HepG2 (cell line): ENCODE results near the gene SNAP47. TPM values are rescaled to one million over a fixed set of nuclear protein-coding genes. Genes with fewer than 3 reads are reported as not detected.

Source experiments
- ATAC-seq: fragments of 200-7000 bp; cut with Tn5 transposase; 3 replicates; pipeline ENCODE4 v1.9.1; 2020; ENCODE audit warnings: mild to moderate bottlenecking, moderate library complexity
- BruUV-seq: library from RNA; stranded (reverse); fragments of 400-500 nt; replicated peaks from 2 replicates; lab custom pipeline; 2021; lab: Mats Ljungman, UMichigan
- CTCF ChIA-PET: fragments of 300-600 bp; formaldehyde crosslinking; extraction: SDS; loops from one replicate; lab custom pipeline; 2021; ENCODE audit warnings: low total read pairs, inconsistent platforms, low intra/inter-chr PET ratio; lab: Yijun Ruan, JAX
- POLR2A ChIA-PET: fragments of 350-600 bp; sonication (Branson Sonifier 250); formaldehyde crosslinking; loops from one replicate; lab custom pipeline; 2020; ENCODE audit warnings: antibody characterized with exemption, inconsistent platforms; lab: Yijun Ruan, JAX
- DNase-seq: peaks from one replicate; pipeline ENCODE4 v3.0.0-alpha.2; 2015; ENCODE audit warnings: low spot score
- FAIRE-seq: peaks from 3 replicates; lab custom pipeline; 2011; peaks lifted over from hg19 to GRCh38; lab: Jason Lieb, UNC
- H2AFZ ChIP-seq: one replicate; pipeline ENCODE4 v1.6.1; 2011; ENCODE audit warnings: low read length, inconsistent platforms
- H3K27ac ChIP-seq: fragments of 300-600 bp; 3 replicates; pipeline ENCODE4 v1.8.0; 2011; ENCODE audit warnings: mixed run types, mild to moderate bottlenecking, mixed read lengths, low read length, inconsistent platforms; ENCODE audit not compliant: insufficient read depth; ENCODE audit errors: extremely low read length
- H3K27me3 ChIP-seq, 2 experiments: fragments of 200-600 bp in 1 of 2; 2 replicates in 1 of 2; 3 replicates in 1 of 2; pipeline versions ENCODE4 v1.6.0 to v1.8.0; 2011; ENCODE audit warnings: low read length in 2 of 2, mild to moderate bottlenecking in 2 of 2, moderate library complexity in 2 of 2, inconsistent platforms in 1 of 2; ENCODE audit not compliant: insufficient read depth in 2 of 2, control insufficient read depth in 1 of 2
- H3K36me3 ChIP-seq, 2 experiments: fragments of 200-600 bp in 1 of 2; replicated peaks in 1 of 2; 2 replicates in 1 of 2; 3 replicates in 1 of 2; pipeline versions ENCODE4 v1.5.1 to v1.8.0; 2011; ENCODE audit warnings: low read length in 2 of 2, inconsistent platforms in 1 of 2; ENCODE audit not compliant: insufficient read depth in 2 of 2, control insufficient read depth in 1 of 2
- H3K4me1 ChIP-seq: 2 replicates; pipeline ENCODE4 v1.5.1; 2012; ENCODE audit warnings: low read length, inconsistent platforms; ENCODE audit not compliant: insufficient read depth
- H3K4me2 ChIP-seq: 2 replicates; pipeline ENCODE4 v1.6.0; 2011; ENCODE audit warnings: low read depth, low read length, inconsistent platforms
- H3K4me3 ChIP-seq, 3 experiments: fragments of 200-600 bp in 1 of 3; sonication (generic), shearing (Covaris generic) in 1 of 3; replicated peaks in 1 of 3; 2 replicates each; pipeline ENCODE4 v1.5.1; 2011 to 2016; ENCODE audit warnings: low read length in 3 of 3, inconsistent platforms in 2 of 3, low read depth in 2 of 3, mild to moderate bottlenecking in 2 of 3, control low read depth in 1 of 3, mixed read lengths in 1 of 3; ENCODE audit not compliant: insufficient read depth in 1 of 3
- H3K79me2 ChIP-seq: one replicate; pipeline ENCODE4 v1.6.1; 2011; ENCODE audit warnings: low read length, inconsistent platforms; ENCODE audit not compliant: insufficient read depth
- H3K9ac ChIP-seq: 2 replicates; pipeline ENCODE4 v1.6.0; 2011; ENCODE audit warnings: mild to moderate bottlenecking, low read depth, low read length, inconsistent platforms; ENCODE audit not compliant: insufficient read depth
- H3K9me3 ChIP-seq: 2 replicates; pipeline ENCODE4 v1.5.1; 2012; ENCODE audit warnings: mild to moderate bottlenecking, low read length
- H4K20me1 ChIP-seq: 2 replicates; pipeline ENCODE4 v1.6.0; 2011; ENCODE audit warnings: inconsistent platforms, mild to moderate bottlenecking, low read length, moderate library complexity; ENCODE audit not compliant: insufficient read depth
- AGO1 ChIP-seq: fragments of 200-400 bp; formaldehyde crosslinking; IDR thresholded peaks from 2 replicates; pipeline ENCODE4 v1.6.1; 2017; ENCODE audit warnings: mild to moderate bottlenecking, low read depth, low read length, moderate library complexity; ENCODE audit not compliant: poor library complexity, severe bottlenecking
- GZF1 ChIP-seq: sonication (generic); formaldehyde crosslinking; IDR thresholded peaks from 2 replicates; pipeline ENCODE4 v1.5.1; 2020; ENCODE audit warnings: mild to moderate bottlenecking, missing genetic modification reagents
- MED8 ChIP-seq: sonication (generic); formaldehyde crosslinking; IDR thresholded peaks from 2 replicates; pipeline ENCODE4 v1.8.1; 2023; ENCODE audit warnings: mild to moderate bottlenecking, missing genetic modification reagents; ENCODE audit not compliant: insufficient replicate concordance
- MTF1 ChIP-seq: sonication (generic); formaldehyde crosslinking; IDR thresholded peaks from 2 replicates; pipeline ENCODE4 v1.5.0; 2020; ENCODE audit warnings: missing genetic modification reagents
- NR0B2 ChIP-seq: sonication (generic); formaldehyde crosslinking; IDR thresholded peaks from 2 replicates; pipeline ENCODE4 v1.4.0; 2020; ENCODE audit warnings: mild to moderate bottlenecking, missing genetic modification reagents
- PHF21A ChIP-seq: sonication (generic); formaldehyde crosslinking; IDR thresholded peaks from 2 replicates; pipeline ENCODE4 v1.5.0; 2020; ENCODE audit warnings: mild to moderate bottlenecking, missing genetic modification reagents
- POGZ ChIP-seq: sonication (generic); formaldehyde crosslinking; IDR thresholded peaks from 2 replicates; pipeline ENCODE4 v1.4.0; 2020; ENCODE audit warnings: mild to moderate bottlenecking, missing genetic modification reagents
- SALL1 ChIP-seq: sonication (generic); formaldehyde crosslinking; IDR thresholded peaks from 2 replicates; pipeline ENCODE4 v1.8.0; 2022; ENCODE audit warnings: mild to moderate bottlenecking, missing genetic modification reagents
- SPEN ChIP-seq: sonication (generic); formaldehyde crosslinking; IDR thresholded peaks from 2 replicates; pipeline ENCODE4 v1.5.1; 2020; ENCODE audit warnings: low read depth, mild to moderate bottlenecking, missing genetic modification reagents
- SSRP1 ChIP-seq: IDR thresholded peaks from 2 replicates; pipeline ENCODE4 v1.6.1; 2016; ENCODE audit warnings: control low read depth
- ZNF33A ChIP-seq: sonication (generic); formaldehyde crosslinking; IDR thresholded peaks from 2 replicates; pipeline ENCODE4 v1.5.1; 2020; ENCODE audit warnings: missing genetic modification reagents, mild to moderate bottlenecking, moderate library complexity, borderline replicate concordance
- ZNF441 ChIP-seq: sonication (generic); formaldehyde crosslinking; IDR thresholded peaks from 2 replicates; pipeline ENCODE4 v1.7.0; 2021; ENCODE audit warnings: missing genetic modification reagents, borderline replicate concordance
- ZNF512 ChIP-seq: sonication (generic); formaldehyde crosslinking; IDR thresholded peaks from 2 replicates; pipeline ENCODE4 v1.4.0; 2020; ENCODE audit warnings: mild to moderate bottlenecking, missing genetic modification reagents
- ZNF724P ChIP-seq: sonication (generic); formaldehyde crosslinking; IDR thresholded peaks from 2 replicates; pipeline ENCODE4 v1.8.0; 2022; ENCODE audit warnings: missing genetic modification reagents, borderline replicate concordance
- WGBS: methylation state at CpG from one replicate; pipeline ENCODE4 v1.1.6; 2017; ENCODE audit warnings: low lambda C conversion rate; 5-methylcytosine and 5-hydroxymethylcytosine counted together
- in situ Hi-C: cut with HindIII; loops from 2 replicates; pipeline ENCODE4 v1.10.0; 2017; ENCODE audit warnings: low pct_unique_long_range_greater_than_20kb; ENCODE audit not compliant: extremely low pct_ligation_motif_present
- intact Hi-C: fragments of 100-400 bp; cut with micrococcal nuclease; formaldehyde crosslinking; loops from one replicate; pipeline ENCODE4 v1.10.0; 2022; ENCODE audit not compliant: unreplicated experiment
- polyA plus RNA-seq, 8 experiments: library from polyadenylated mRNA; depleted of rRNA in 3 of 8; stranded (reverse) in 7 of 8; unstranded in 1 of 8; fragments of >200 nt; fragmentation: Illumina TruSeq in 4 of 8; extraction: Trizol in 4 of 8; gene quantifications; 2 replicates each; pipeline versions ENCODE4 v1.2.1 to v1.2.3, GENCODE V29; 2011 to 2016; ENCODE audit warnings: low read depth in 4 of 8, missing spikeins in 1 of 8, mixed read lengths in 1 of 8; ENCODE audit not compliant: insufficient read depth in 1 of 8
- total RNA-seq, 5 experiments: library from RNA; depleted of rRNA; stranded (reverse); fragments of >200 nt; fragmentation: Illumina TruSeq; extraction: Trizol; gene quantifications; 2 replicates each; pipeline ENCODE4 v1.2.3, GENCODE V29; 2016; ENCODE audit warnings: low read depth in 1 of 5
- TF ChIP-seq, protein P1 (sequence below): sonication (generic); formaldehyde crosslinking; IDR thresholded peaks from 2 replicates; pipeline ENCODE4 v1.4.0; 2020; ENCODE audit warnings: mild to moderate bottlenecking, low read depth, missing genetic modification reagents
- TF ChIP-seq, protein P2 (sequence below): sonication (generic); formaldehyde crosslinking; IDR thresholded peaks from 2 replicates; pipeline ENCODE4 v1.5.0; 2020; ENCODE audit warnings: mild to moderate bottlenecking, missing genetic modification reagents

The SNAP47 gene
- total and polyA plus RNA-seq, 2 of the 13 experiments (the other 11 are each of a cell fraction or from before 2014, with no cell fraction given) = 13.6 to 25.1 TPM

GRCh38 chr1:227728059-227728891 is 7.0 kb upstream of the SNAP47 start:
- FAIRE-seq = no peak
- H3K4me3 ChIP-seq = peak overlapping the region; percentile 52 to 80 (median 77)
- H3K36me3 ChIP-seq = peaks cover 2 to 9% of the 10 kb centered on the region in 2 experiments; a peak in 1 of 5 replicates
- no TSS peak for BruUV-seq
- H3K4me2 ChIP-seq = peak overlapping the region; percentile 97
- DNase-seq = peak; percentile 69
- peaks cover 9% of the 10 kb centered on the region; the same call in 1 of the 2 replicates for H4K20me1 ChIP-seq
- H3K79me2 ChIP-seq = no peaks in the 10 kb centered on the region
- in situ Hi-C loops (no loop called here), intact Hi-C loops (loop anchor here (1.0 kb wide), 1 partner anchor 165 kb away; the partner anchor contains the start of gene ZNF678)
- peak overlapping the region; percentile 56 for H3K9ac ChIP-seq
- no peaks in the 10 kb centered on the region for H3K9me3 ChIP-seq
- peak overlapping the region; percentile 48 for H3K27ac ChIP-seq
- CTCF ChIA-PET = no interaction called here
- H3K27me3 ChIP-seq = no peaks in the 10 kb centered on the region
- H2AFZ ChIP-seq = no peak overlapping the region
- peak; percentile 84 for ATAC-seq
- H3K4me1 ChIP-seq = peaks cover 41% of the 10 kb centered on the region
- 6% methylated on average over 21 of the region's 51 CpGs for WGBS
- POLR2A ChIA-PET = no interaction called here
- no peak for TF ChIP-seq ZNF33A (CRISPR knock-in tag)
- TF ChIP-seq, protein P1, sequence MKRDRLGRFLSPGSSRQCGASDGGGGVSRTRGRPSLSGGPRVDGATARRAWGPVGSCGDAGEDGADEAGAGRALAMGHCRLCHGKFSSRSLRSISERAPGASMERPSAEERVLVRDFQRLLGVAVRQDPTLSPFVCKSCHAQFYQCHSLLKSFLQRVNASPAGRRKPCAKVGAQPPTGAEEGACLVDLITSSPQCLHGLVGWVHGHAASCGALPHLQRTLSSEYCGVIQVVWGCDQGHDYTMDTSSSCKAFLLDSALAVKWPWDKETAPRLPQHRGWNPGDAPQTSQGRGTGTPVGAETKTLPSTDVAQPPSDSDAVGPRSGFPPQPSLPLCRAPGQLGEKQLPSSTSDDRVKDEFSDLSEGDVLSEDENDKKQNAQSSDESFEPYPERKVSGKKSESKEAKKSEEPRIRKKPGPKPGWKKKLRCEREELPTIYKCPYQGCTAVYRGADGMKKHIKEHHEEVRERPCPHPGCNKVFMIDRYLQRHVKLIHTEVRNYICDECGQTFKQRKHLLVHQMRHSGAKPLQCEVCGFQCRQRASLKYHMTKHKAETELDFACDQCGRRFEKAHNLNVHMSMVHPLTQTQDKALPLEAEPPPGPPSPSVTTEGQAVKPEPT = no peak
- TF ChIP-seq MTF1 (CRISPR knock-in tag) = no peak
- peak; percentile 45 for TF ChIP-seq PHF21A (CRISPR knock-in tag)
- TF ChIP-seq MED8 (CRISPR knock-in tag) = no peak
- TF ChIP-seq AGO1 = peak; percentile 98
- peak; percentile 45 for TF ChIP-seq POGZ (CRISPR knock-in tag)
- no peak for TF ChIP-seq SPEN (CRISPR knock-in tag)
- TF ChIP-seq ZNF724P (CRISPR knock-in tag) = no peak
- TF ChIP-seq SALL1 (CRISPR knock-in tag) = peak; percentile 26; the same call in 1 of the 2 replicates
- TF ChIP-seq ZNF441 = no peak
- TF ChIP-seq ZNF512 = no peak
- 0 out of 2 replicates have a peak, but pooled peaks have one; percentile 30 for TF ChIP-seq NR0B2 (CRISPR knock-in tag)
- TF ChIP-seq, protein P2, sequence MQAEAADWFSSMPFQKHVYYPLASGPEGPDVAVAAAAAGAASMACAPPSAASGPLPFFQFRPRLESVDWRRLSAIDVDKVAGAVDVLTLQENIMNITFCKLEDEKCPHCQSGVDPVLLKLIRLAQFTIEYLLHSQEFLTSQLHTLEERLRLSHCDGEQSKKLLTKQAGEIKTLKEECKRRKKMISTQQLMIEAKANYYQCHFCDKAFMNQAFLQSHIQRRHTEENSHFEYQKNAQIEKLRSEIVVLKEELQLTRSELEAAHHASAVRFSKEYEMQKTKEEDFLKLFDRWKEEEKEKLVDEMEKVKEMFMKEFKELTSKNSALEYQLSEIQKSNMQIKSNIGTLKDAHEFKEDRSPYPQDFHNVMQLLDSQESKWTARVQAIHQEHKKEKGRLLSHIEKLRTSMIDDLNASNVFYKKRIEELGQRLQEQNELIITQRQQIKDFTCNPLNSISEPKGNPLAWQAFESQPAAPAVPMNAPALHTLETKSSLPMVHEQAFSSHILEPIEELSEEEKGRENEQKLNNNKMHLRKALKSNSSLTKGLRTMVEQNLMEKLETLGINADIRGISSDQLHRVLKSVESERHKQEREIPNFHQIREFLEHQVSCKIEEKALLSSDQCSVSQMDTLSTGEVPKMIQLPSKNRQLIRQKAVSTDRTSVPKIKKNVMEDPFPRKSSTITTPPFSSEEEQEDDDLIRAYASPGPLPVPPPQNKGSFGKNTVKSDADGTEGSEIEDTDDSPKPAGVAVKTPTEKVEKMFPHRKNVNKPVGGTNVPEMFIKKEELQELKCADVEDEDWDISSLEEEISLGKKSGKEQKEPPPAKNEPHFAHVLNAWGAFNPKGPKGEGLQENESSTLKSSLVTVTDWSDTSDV = no peak
- TF ChIP-seq GZF1 (CRISPR knock-in tag) = peak; percentile 46; the same call in 1 of the 2 replicates
- peak; percentile 40; the same call in 1 of the 2 replicates for TF ChIP-seq SSRP1 (CRISPR knock-in tag)
